DMS79 treated with DMSO at 0.1 percent for 48 hours (cell line): ENCODE data around the gene COL20A1.

Experiments
- DNase-seq: peaks from one replicate; lab custom pipeline; 2025; lab: John Stamatoyannopoulos, UW

COL20A1 gene

DNA sequence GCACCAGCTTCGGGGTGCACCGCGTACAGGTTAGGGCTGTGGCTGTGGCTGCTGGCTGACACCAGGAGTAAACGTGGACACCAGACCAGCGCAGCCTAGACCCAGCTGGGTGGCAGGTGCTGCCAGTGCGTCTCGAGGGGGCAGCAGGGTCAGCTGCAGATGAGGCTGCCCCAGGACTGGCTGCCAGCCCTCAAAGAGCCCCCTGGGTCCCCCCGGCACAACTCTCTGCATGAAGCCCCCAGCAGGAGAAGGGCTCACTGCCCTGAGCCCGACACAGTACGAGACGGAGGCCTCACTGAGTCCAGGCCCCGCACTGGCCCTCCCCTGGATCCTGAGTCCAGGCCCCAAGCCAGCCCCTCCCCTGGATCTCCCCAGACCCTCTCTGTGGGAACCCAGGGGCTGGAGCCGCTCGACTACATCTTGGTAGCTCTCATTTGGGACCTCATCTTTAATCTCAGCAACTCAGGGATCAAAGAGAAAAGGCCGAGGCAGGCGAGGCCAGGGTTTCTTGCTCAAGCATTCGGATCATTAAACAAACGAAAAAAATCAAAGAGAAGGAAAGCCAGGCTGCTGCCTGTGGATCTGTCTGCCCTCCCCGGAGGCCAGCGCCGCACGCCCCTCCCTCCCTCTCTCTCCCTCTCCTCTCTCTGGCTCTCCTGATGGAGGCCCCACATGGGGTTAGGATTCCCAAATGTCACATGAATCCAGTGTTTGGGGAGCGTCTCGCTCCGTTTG lies 31.8 kb upstream of the COL20A1 start:
- no peak for DNase-seq

DNA sequence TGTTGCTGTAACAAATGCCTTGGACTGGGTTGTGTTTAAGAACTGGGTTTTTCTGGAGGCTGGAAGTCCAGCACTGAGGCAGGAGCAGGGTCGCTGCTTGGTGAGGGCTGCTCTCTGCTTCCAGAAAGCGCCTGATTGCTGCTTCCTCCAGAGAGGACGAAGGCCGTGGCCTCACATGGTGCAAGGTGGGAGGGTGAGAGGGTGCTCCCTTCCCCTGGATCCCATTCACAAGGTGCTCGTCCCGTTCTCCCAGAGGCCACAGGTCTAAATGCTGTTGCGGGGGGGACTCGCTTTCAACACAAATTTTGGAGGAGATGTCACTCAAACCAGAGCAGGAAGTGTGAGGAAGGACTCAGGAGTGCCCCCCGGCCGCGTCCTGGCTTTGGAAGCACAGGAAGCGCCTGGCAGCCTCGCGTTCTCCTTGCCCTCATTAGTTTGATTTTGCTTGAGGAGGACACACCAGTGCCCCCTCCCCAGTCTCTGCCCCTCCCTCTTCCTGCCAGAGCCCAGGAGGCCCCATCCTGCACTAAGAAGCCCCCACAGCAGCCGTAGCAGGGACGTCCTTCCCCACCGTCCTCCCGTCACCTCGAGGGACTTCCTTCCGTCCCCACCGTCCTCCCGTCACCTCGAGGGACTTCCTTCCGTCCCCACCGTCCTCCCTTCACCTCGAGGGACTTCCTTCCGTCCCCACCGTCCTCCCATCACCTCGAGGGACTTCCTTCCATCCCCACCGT lies 31.0 kb upstream of the COL20A1 start:
- DNase-seq: no peak

DNA sequence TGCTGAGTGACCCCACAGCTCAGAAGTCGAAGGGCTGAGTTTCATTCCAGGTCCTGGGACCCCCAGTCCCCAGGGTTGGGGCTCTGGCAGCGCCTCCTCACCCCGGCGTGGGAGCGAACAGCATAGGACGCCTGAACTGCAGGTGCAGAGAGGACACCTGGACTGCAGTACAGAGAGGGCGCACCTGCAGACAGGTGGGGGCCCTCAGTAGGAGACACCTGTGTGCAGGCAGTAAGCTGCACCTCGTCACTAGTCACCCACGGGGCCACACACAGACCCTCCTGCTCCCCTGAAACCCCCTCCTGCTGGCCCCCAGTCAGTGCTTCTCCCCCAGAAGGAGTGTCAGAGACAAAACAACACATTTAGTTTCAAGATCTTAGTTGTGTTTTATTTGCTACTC lies 30.1 kb upstream of the COL20A1 start:
- DNase-seq: no peak

DNA sequence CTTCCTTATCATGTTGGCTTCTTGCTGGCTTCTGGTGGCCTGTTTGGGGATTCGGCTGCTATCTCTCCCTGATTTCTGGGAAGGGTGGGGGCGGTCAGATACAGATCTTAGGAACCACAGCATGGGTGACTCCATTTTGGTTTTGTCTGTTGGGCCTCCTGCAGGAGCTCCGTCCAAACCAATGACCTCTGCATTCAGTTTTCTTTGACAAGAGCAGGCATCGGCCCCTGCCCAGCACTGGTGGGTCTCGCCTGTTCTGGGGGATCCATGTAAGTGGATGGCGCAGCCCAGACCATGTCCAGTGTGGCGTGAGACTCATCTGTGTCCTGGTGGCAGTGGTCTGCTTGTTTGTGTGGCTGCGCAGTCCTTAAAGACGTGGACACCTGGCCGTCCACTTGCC lies 29.0 kb upstream of the COL20A1 start:
- DNase-seq: no peak

DNA sequence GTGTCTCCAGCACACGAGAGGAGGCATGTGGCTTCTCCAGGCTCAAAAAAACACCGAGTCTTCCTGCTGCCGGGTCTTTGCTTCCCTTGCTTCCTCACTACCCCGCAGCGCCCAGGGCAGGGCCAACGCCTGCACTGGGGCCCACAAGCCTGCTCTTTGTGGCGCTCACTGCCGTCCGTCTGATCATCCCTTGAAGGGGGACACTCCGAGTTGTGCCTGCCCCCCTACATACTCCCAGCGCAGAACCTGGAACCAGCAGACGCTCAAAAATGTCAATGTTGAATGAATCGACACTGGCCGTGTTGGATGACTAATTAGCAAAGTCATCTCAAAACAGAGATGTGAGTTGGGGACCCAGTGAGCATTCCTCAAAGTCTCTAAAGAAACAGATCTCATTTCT lies 28.5 kb upstream of the COL20A1 start:
- no peak for DNase-seq

DNA sequence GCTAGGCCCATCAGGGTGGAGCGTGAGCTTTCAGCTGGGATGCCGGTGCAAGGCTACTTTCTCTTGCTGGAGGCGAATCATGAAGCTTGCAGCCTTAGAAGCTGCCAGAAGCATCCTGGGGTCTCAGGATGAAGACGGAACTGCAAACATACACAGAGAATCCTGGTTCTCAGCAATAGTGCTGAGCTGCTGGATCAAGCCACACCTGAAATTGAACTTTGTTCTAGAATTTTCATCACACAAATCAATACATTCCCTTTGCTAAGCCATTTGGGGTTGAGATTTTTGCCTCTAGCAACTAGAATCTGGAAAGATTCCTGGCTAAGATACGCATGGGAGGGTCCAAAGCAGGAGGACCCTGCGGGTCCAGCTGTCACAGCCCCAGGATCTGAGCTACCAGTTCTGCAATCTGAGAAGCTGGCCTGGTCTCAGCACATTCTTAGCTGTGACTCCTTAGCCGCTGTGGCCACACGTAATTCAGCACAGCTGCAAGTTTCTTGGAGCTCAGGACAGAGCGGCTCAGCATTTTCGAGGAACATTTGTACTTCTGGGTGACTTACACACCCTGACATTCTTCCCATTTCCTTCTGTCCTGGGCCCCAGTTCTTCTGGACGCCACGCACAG lies 27.0 kb upstream of the COL20A1 start:
- no peak for DNase-seq

DNA sequence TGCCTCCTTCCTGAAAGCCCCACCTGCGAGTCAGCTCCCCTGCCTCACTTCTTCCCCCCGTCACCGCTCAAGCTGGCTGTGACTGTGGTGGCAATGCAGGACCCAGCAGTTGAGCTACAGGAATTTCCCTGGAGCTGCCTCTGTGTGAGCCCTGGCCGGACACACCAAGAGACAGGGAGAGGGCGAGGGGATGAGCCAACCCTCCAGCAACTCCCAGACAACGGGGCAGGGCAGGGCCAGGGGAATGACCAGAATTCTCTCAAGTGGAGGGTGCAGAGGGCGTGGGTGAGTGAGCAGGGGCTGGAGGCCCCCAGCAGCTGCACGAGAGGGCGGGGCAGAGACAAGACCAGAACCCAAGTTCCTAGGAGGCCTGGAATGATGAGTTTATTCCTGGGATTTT lies 25.3 kb upstream of the COL20A1 start:
- no peak for DNase-seq

DNA sequence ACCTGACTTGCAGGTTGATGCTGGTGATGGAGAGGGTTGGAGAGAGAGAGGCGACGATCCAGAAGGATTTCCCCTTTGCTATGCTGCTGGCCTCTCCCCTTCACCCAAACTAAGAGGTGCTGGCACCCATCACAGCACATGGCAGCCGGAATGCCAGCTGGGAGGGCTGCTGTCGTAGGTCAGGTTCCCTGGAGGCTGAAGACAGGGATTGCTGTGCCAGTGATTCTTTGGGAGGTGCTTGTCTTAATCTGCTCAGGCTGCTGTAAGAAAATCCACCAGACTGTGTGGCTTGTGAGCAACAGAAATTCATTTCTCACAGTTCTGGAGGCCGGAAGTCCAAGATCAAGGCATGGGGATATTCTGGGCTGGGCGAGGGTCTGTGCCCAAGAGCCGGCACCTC lies 24.7 kb upstream of the COL20A1 start:
- DNase-seq: no peak

DNA sequence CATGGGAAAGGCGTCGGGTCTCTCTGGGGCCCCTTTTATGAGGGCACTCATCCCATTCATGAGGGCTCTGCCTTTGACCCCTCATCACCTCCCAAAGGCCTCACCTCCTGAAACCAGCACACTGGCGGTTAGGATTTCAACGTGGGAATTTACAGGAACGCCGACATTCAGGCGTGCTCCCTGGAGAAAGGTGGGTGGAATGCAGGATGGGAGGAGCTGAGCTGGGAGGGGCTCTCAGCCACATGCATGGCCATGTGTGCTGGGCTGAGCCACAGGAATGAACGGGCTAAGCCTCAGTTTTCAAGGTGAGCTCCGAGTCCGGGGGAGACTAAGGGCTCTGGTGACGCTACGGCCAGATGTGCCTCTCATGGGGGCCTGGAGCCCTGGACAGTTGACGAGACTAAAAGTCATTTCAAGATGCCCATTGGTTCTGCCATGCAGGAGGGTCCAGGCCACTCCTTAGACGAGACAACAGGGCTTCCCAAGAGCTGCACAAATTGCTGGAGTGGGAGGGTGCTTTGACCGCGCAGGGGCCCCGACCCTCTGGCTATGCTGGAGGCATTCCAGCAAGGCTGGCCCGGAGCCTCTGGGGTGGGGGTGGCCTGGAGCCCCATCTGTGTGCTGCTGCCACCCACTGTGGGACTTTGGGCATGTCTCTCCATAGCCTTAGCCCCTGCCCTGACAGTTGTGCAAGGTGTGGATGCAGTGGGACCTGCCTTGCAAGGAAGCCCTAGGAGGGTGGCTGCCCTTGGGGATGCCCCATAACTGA lies 24.1 kb upstream of the COL20A1 start:
- no peak for DNase-seq

DNA sequence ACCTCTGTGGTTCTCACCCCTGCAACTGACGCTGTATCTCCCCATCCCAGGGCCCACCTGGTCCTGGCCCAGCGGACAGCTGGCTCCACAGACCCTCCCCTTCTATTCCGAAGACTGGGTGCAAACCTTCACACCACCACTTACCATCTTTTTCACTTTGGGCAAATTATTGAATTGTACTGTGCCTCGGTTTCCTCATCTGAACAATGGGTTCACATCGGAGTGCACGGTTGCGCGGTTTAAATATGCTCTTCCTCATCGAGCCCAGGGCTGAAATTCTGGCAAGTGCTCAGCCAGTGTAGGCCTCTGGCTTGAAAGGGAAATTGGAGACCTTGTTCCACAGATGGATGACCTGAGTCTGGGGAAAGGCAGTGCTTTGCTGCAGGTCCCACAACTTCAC lies 23.3 kb upstream of the COL20A1 start:
- no peak for DNase-seq

DNA sequence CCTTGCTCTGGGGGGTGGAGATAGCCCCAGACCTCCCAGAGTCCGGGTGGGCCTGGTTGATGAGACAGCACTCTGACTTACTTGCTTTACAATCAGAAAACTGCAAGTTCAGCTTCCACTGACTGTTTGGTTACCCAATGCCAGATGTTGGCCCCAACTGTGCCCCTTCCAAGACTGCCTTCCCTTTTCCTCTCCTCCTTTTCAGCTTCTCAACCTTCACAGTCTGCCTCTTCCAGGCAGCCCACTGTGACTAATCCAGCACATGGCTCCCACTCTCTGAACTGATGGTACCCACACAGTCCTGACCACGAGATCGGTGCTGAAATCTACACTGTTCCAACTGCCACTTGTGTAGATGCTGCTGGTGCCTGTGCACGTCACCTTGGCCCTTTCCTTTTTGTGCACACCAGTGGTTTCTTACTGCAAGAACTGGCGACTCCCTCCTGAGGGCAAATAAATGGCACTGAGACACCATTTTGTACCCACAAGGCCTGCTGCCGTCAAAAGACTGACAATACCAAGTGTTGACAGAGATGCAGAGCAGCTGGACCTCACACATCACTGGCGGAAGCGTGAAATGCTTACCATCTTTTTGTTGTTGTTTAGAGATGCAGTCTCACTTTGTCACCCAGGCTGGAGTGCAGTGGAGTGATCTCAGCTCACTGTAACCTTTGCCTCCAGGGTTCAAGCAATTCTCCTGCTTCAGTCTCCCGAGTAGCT lies 22.2 kb upstream of the COL20A1 start:
- DNase-seq: no peak

DNA sequence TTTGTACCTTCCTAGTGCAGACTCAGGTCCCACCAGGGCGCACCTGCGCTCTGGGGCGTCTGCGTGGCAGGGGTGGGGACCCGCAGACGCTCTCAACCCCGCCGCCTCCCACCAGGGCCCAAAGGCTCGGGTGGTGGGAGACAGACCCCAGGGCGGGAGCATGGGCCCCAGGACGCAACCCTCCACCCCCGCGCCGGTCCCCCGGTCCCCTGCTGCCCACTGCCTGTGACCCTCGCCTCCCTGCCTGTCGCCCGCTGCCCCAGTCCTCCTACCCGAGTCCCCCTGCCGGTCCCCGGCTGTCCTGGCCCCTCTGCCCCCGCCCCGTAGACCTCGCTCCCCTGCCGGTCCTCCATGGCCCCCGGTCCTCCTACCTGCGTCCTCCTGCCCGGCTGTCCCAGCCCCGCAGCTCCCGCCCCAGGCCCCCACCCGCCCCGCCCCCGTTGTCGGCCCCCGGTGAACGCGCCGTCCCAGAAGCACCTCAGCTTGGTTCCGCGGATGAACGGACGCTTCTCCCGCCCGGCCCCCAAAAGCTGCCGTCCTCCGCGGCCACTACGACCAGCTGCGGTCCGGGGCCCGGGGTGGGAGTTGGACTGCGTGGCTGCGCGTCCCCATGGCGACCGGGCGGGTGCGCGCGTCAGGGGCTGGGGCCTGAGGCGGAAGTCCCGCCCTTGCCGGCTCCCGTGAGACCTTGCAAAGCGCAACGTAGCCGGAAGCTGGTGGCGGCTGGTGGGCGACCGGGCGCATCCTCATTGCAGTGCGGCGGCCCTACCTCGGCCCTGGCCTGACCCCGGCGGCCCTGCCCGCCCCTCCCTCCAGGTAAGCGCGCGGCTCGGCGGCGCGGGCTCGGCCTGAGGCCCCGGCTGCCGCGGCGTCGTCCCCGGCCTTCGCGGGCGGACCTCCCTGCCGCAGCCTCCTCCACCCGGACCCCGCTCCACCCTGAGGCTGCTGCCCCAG lies 20.6 kb upstream of the COL20A1 start, which contains the start of gene ARFGAP1:
Gene ARFGAP1 (plus strand): TSS at position 709 of the 954 bp plus-strand sequence. CDS start 2,768 bp downstream, outside the sequence.
- DNase-seq: peak; percentile 79

DNA sequence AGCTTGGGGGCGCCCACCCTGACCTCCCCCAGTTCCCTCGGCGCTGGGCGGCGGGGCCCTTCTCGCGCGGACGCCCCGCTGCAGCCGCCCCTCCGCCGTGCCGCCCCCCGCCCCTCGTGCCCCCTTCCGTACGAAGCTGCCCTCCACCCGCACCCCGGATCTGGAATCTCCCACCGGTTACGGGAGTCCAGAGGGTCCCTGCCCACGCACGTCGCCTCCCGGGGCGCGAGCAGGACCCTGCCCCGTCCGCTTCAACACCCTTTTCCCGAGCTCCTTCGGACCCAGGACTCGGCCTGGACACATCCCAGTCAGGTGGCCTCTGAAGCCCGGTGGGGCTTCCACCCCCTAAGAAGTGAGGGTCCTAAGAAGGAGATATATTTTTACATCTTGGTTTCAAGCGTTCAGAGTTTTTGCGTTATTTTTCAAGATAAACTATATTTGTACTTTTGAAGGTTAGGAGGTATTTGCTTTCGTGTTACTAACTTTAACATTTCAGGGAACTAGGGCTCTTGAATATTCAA lies 19.9 kb upstream of the COL20A1 start:
- no peak for DNase-seq

DNA sequence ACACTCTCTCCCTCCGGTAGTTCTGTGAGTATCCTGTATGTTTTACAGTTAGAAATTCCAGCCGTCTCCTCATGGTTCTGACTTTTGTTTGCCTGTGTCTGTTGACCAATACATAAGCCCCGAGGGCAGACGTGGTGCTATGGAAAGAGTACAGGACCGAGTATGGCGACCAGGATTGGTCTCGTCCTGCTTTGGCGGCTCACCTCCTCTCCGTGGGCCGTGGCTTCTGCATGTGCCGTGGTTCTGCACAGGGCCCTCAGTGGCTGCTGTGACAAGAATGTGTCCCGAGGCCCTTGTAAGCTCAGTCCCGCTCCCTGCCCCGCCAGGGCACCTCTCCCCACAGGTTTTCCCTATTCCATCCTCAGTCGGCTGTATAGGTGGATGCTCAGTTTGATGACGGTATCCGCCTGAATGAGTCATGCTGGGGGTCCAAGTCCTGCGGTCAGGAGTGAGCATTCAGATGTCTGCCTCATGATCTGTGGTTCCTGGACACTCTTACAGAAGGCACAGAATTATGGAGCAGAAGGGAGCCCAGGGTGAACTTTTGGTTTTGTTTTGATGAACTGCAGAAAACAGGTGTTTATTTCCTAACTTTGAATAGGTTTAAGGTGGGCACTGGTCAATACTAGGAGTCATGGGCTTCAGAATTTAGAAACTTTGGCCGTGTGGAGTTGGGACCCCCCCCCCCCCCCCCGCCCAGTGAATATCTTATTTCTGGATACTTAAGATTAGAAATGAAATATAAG lies 19.2 kb upstream of the COL20A1 start:
- no peak for DNase-seq

DNA sequence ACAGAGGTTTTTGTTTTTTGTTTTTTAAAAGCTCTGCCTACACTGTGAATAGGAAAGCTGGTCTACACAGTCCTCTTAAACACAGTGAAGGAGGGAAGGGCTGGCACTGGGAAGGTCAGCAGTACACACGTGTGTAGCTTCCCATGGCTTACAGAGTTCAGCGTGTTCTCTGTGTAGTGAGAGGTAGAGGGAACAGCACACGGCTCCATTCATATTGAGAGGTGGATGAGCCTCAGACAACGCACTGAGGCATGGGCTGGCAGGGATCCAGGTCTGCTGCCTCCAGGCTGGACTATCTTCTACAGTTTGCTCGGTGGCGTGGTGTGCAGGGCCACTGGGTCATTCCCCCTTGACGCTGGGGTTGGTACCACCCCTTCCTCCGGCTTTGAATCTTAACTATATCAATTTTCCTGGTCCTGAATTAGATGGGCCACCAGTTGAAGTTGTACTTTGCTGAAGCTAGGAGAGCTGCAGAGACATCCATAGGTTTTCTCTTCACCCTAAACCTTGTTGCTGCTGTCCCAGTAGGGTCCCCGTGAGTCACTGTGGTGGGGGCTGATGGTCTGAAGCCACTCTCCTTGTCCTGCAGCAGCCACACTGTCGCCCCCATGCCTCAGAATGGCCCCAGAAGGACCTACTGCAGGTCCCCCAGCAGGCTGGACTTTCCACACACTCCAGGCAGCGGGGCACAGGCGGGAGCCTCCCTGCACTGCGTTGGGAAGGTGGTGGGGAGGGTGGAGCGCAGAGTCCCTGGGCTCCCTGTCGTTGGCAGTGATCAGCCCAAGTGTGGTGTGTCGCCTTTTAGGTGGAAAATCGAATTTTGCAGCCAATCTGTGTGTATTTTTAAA lies 18.4 kb upstream of the COL20A1 start:
- no peak for DNase-seq

DNA sequence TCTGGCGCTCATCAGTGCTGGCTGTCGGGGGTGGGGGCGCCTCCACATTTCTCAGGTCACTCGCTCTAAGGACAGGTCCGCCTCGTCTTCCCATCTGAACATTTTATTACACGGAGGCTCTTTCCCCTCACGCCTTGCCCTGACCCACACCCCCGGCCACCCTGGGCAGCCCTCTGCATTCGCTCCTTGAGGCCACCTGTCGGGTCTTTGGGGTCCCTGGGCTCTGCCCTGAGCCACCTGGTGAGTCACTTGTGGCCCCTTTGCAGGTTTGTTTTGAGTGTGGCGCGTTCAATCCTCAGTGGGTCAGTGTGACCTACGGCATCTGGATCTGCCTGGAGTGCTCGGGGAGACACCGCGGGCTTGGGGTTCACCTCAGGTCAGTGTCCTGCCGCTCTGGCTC lies 17.2 kb upstream of the COL20A1 start:
- no peak for DNase-seq

DNA sequence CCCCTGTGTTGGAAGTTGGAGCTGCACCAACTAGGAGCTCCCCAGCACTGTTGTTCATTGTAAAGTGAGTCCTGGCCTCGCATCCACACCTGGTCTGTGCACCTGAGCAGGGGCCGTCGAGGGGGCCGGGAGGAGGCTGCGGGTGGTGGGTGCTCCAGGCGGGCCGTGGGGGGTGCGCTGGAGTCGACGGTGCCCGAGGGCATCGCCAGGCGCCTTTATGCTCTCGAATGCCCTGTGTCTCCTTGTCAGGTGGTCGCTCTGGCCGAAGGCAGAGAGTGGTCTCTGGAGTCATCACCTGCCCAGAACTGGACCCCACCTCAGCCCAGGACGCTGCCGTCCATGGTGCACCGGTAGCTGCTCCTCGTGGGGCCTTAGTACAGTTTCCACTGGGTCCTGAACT lies 16.0 kb upstream of the COL20A1 start:
- DNase-seq: no peak

DNA sequence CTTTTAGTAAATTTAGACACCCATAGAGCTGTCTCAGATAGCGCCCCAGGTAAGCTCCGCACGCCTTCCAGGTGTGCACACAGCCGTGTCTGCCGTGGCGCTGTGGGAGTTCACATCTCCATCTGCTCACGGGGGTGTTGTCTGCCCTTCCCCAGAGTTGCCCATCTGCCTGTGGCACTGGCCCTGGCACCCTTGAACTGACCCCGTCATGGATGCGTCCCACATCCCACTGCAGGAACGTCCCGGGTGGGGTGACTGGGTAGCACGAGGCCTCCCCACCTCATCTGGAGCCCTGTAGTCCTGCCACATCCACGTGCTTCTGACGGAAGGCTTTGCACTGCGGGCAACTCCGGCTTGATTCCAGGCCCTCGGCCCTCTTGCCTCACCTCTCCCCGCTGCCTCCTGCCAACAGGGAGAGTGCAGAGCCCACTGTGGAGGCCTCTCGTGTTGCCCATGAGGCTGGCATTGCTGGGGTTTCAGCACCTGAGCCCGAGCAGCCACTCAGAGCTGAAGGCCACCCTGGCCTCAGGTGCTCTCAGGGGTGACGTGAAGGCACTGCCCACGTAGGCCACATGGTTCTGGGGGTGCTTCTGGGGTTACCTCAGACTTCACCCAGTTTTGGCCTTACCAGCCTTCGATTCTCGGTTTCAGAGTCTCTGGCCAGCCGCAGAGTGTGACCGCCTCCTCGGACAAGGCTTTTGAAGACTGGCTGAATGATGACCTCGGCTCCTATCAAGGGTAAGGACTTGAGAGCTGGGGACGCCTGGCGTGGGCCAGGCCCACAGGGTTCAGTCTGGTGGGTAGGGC lies 15.3 kb upstream of the COL20A1 start:
- DNase-seq: no peak
